ENCODE data around the gene ATG10.

Gene ATG10

DNA sequence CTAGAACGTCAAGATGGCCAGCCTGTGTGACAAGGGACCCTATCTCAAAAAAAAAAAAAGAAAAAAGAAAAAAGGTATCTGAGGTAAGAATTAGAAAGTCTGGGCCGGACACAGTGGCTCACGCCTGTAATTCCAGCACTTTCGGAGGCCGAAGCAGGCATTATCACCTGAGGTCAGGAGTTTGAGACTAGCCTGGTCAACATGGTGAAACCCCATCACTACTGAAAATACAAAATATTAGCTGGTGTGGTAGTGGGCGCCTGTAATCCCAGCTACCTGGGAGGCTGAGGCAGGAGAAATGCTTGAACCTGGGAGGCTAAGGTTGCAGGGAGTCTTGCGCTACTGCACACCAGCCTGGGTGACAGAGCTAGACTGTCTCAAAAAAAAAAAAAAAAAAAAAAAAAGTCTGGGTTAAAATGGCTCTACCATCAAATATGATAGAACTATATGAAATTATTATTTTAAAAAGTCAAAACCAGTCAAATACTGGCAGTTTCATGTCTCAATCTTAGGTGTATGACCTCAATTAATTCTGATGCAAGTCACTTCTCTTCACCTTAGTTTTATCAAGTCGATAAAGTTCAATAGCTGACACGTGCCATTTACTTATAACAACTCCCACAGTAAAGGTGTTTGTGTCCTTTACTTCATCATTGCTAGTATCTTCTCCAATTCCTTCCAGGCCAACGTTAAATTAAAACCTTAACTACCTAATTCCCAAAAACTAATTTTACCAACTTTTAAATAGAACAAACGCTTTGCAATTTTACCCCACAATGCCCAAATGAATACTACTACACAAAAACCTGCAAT, 305.2 kb downstream of the ATG10 start:
- DNase-seq (ENCODE audit: low spot score), result no peak

DNA sequence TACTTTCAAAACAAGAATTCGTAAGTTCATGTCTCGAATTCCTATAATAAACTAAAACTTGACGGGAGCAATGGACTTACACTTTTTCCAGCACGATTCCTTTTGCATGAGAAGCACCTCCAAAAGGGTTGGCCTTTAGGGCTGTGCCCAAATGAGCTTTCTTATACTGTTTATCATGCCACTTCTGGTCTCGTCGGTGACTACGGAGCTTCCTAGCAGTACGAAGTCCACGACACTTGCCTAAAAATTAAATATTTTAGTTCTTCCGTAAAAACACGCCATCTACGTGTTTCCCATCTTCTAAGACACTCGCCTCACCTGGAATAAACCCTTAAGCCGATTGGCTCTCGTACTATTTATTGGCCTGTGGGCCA, 305.8 kb downstream of the ATG10 start:
- no peak for DNase-seq (ENCODE audit: low spot score)

DNA sequence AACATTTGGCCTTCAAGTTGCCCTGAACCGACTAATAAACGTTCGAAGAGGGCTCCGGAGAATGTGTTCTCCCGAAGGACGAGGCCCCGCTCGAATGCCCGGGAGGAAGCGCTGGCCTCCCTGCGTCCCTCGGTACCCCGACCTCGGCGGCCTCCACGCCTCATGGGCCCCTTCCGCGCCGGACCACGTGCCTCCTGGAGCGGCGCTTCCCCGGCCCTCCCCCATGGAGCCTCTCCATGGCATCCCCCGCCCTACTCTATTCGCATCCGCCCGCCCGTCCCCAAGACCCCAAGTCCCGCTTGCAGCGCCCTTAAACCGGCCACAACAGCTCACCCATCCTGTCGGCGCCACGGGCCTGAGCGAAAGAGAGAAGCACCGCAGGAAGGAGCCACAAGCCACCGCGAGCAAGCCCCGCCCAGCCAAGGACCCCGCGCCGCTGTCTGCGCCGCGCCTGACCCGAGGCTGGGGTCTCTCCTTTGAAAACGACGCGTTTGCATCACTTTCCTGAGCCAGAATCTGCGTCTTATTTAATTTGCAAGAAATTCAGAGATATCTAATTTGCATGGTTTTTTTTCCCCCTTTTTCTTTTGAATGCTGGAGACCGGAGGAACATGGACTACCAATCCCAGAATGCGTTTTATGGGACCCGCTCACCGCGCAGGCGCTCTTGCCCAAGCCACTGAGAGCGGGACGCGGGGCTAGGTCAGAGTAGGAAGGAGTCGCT, 306.3 kb downstream of the ATG10 start, which contains the start of gene RPS23:
Gene RPS23 (minus strand): TSS at position 368 of the 724 bp plus-strand sequence. CDS start 31 bp downstream, at position 337.
- DNase-seq (ENCODE audit: low spot score), result peak; percentile 96

DNA sequence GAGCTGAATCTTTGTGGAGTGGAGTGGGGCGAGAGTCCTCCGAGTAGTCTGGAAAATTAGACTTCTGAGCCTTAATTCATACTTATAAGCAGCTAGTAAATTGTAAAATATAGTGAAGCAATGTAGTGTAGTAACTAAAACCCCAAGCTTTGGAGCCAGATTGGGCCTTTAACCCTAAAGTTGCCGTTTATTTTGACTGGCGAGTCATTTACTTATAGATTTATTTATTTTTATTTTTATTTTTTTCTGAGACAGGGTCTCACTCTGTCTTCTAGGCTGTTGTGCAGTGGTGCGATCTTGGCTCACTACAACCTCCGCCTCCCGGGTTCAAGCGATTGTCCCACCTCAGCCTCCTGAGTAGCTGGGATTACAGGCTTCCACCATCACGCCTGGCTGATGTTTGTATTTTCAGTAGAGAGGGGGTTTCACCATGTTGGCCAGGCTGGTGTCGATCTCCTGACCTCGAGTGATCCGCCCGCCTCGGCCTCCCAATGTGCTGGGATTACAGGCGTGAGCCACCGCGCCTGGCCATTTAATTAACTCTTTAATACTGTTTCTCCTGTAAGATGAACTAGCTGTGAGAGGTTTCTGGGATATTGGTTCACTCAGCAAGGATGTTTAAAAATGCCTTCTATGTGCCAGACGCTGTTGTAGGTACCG, 307.0 kb downstream of the ATG10 start:
- no peak for DNase-seq (ENCODE audit: low spot score)

DNA sequence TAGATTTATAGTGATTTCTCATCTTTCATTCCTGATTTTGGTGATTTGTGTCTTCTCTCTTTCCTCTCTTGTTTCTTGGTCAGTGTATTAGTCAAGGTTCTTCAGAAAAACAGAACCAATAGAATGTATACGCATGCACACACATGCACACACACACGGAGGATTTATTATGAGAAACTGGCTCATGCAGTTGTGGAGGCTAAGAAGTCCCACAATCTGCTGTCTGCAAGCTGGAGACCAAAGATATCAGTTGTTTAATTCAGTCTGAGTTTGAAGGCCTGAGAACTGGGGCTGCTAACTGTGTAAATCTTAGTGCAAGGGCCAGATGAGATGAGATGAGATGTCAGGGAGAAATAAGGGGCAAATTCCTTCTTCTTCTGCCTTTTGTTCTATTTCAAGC, 312.1 kb downstream of the ATG10 start:
- no peak for DNase-seq (ENCODE audit: low spot score)

DNA sequence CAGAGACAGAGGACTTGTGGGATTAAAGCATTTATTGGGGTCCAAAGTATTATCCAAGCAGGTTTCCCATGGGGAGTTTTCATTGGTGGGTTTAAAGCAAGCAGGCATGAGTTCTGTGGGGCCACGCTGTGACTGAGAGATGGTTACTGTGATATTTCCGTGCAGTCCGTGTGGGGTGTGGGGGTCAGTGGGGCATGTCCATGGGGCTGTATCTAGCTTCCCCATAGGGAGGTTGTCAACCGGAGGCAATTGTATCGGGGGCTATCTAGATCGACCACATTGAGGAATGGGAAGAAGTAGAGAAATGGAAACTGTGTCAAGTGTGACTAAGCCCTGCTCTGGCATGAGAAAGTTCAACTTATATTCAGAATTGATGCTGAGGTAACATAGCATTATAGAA, 313.4 kb downstream of the ATG10 start:
- no peak for DNase-seq (ENCODE audit: low spot score)

DNA sequence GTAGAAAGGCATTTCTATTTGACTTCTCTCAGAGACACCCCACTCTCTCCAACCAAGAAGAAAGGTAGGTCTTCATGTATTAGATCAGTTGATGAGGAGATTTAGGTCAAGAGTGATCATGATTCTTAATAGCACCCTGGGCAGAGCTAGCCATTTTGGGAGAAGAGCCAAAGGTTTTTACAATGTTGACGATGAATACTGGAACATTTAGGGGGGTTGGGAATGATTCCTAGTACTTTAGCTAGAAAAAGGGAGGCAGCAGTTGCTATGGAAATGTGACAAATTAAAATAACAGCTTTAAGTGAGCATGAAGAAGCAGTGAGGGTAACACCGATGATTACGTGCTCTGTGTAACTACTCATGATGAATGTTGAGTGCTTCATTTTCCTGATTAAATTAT, 315.8 kb downstream of the ATG10 start:
- DNase-seq (ENCODE audit: low spot score), result no peak

DNA sequence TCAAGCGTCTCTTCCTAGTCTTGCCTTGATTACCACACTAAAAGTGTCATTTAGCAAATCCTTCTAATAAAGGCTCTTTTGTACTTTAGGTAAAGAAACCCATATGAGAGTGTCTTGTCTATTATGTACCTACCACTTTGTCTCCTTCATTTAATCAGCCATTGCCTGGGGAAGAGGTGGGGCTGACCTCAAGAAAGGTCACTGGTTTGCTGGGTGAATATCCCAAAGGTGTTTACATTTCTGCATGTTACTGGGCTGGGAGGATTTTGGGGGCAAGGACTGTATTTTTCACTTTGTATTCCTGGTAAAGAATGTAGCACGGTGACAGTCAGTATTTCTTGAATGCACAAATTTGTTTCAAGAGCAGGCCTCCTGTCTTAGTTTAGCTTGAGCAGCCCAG, 318.2 kb downstream of the ATG10 start:
- no peak for DNase-seq (ENCODE audit: low spot score)

DNA sequence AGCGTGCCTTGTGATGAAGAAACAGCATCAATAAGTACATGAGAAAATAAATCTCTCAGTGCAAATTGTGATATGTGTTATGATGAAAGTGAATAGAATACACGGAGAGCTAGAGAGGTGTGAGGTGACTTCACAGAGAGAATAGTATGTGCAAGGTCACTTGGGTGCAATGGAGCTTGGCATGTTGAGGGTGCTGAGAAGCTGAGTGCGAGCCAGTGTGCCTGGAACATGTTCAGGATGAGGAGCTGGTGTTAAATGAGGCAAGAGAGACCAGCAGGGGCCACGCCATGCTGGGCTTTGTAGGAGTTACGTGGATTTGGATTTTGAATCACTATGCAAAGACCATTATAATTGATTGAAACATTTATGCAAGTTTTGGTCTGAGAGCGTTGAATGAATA, 319.1 kb downstream of the ATG10 start:
- no peak for DNase-seq (ENCODE audit: low spot score)

DNA sequence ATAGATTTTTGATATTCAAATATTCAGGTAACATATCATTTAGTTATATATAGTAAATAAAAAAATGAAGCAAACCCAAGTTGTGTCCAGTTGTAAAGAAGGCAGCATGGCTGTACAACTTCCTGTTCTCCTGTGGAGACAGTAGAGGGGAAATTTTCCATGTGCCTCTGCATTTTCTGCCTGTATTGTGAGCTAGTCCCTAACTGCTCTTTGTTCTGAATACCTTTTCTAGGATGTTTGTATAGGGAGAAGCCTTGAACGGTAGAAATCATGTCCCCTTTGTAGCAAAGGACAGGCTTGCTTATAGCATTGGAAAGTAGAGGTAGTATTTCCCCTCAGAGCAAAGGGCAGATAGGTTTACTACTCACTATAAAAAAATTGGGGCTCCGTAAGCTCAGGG, 319.6 kb downstream of the ATG10 start:
- no peak for DNase-seq (ENCODE audit: low spot score)

DNA sequence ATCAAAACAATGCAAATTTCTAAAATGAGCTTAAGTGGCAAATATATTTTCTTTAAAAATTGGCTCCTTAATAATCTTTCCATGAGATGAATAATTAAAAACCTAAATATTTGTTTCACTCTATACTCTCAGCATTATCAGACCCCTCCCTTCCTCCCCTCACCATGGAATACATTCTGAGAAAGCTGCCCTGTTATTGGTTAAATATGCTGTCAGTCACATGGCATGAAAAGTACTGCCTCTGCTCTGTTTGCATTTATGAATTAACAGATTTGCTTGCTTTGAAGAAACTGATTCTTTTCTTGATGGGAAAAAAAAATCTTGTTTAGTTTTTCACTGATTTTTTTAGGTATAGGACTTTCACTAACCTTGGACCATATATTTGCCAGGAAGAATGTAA, 323.3 kb downstream of the ATG10 start:
- no peak for DNase-seq (ENCODE audit: low spot score)

DNA sequence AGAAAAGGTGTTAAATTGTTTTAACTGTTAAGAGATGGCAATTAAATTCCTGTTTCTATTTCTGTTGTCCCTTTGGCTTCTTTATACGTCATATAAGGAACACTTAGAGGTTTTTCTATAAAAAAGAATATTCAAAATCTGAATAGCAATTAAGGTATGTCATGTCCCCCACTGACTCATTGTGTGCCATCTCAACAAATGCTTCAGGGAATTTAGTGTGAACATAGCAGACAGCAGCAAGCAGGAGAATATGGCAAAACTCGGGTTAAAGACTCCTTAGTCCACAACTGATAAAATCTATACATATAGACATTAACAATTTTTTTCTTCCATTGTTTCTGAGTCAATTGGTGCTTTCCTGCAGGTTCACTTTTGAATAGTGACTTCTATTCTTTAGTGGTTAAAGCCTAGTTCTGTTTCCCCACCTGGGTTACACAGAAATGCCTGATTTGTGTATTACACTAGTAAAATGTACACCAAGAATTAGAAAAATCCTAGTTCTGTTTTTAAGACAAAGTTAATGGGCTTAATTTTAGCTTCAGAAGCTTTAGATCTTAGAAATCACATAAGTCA, 324.2 kb downstream of the ATG10 start:
- no peak for DNase-seq (ENCODE audit: low spot score)

DNA sequence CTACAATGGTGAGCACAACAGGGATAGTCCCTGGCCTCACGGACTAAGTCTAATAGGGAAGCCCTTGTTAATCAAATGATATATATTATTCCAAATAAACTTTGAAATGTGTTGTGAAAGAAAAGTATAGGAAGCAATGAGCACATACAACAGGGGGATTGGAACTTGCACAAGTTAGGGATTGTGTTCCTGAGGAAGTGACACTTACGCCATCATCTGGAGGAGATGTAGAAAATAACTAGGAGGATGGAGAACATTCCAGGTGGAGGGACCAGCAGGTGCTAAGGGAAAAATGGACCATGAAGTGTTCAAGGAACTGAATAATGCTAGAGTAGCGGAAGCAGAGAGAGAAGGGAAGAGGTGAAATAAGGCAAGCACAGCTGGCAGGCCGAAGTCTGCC, 325.1 kb downstream of the ATG10 start:
- no peak for DNase-seq (ENCODE audit: low spot score)

DNA sequence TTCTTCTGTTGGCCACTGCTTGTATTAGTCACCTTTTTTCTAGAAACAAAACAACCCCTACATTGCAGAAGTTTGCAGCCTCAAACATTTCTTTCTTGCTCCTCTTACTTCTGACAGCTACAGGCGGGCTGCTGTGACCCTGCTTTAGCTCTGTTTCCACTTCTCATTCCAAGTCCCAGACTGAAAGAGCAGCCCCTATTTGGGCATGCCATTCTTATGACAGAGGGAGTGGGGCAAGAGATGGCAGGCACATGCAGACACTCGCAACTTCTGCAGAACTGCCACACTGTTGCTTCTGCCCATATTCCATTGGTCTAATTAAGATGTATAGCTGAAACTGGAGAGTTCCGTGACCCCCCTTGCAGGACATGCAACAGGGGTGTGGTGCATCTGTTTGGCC, 325.9 kb downstream of the ATG10 start:
- peak; percentile 13 for DNase-seq (ENCODE audit: low spot score)

DNA sequence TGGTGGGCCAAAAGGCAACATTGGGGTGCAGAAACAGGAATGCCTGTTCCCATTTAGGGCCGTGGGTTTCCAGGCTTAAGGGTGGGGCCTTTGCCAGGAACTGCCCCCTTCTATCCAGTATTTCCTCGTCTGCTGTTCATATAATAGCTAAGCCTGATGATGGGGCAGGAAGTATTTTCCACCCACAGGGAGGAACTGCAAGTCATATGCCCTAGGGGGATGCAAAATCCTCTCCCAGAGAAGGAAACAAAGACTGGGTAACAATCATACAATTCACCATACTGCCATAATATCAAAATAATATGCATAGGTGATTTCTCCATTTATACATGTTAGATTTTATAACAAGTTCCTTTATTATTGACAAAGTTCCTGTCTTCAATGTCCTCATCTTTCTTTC, 326.8 kb downstream of the ATG10 start:
- DNase-seq (ENCODE audit: low spot score), result no peak

DNA sequence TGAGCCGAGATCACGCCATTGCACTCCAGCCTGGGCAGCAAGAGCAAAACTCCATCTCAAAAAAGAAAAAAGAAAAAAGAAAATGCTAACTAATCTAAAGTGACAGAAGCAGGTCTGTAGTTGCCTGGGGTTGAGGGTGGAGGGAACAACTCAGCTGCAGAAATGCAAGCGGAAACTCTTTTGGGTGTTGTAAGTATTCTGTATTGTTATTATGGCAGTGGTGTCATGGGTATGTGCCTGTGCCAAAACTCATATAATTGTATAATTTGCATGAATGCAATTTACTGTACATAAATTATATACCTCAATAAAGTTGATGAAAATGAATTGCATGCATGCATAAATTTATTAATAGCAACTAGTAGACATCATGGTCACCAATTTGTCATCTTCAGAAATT, 329.4 kb downstream of the ATG10 start:
- DNase-seq (ENCODE audit: low spot score), result no peak

All from AG20443 (cell line).